ENCODE measurements around the gene GPX5.

The GPX5 gene

DNA sequence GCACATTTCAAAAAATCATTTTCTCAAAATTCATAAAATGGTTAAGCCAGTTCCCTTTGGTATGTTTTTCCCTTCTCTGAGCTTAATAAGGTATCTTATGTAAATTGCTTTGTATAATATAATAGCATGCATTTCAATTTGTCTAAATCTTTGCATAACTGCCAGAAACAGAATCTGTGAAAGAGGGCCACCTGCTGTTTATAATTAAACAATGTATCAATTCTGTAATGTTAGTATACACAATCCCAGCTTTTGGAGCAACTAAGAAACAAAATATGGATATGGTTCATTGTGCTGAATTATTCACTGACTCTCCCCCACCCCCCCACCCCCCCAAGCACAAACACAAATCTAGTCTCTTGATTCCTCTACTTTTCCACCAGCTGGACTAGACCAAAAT, 54.8 kb downstream of the GPX5 start:
- Histone ChIP-seq H3K4me1 (ENCODE audit: control insufficient read depth, insufficient read depth, low read length) (no peaks in the 10 kb centered on the region), H3K9ac (ENCODE audit: low read length) (no peak overlapping the region), H3K27ac (ENCODE audit: low read depth, low read length) (no peak overlapping the region), H3K36me3 (ENCODE audit: control insufficient read depth, insufficient read depth, low read length) (no peaks in the 10 kb centered on the region), H3K4me3 (ENCODE audit: low read length) (no peak overlapping the region), H3K27me3 (ENCODE audit: control insufficient read depth, insufficient read depth, low read length) (no peaks in the 10 kb centered on the region)

DNA sequence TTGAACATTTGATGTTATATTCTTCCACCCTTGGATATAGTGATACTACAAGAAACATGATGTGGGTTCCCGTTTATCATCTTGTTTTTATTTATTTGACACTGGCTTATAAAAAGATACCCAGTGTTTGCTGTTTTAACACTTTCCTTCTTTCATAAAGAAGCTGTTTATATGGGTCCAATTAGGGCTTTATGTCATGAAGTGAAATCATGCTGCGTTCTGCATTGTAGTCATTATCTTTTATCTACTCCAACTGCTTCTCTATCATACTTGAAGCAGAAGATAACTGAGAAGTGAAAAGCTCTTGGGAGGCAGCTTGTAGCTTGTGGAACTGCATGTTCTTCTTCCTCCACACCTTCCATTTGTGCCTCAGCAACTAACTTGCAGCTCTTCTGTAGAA, 57.8 kb downstream of the GPX5 start:
- Histone ChIP-seq H3K4me1 (ENCODE audit: control insufficient read depth, insufficient read depth, low read length) (no peaks in the 10 kb centered on the region), H3K9ac (ENCODE audit: low read length) (no peak overlapping the region), H3K27me3 (ENCODE audit: control insufficient read depth, insufficient read depth, low read length) (peaks cover 6% of the 10 kb centered on the region), H3K36me3 (ENCODE audit: control insufficient read depth, insufficient read depth, low read length) (no peaks in the 10 kb centered on the region), H3K4me3 (ENCODE audit: low read length) (no peak overlapping the region), H3K27ac (ENCODE audit: low read depth, low read length) (no peak overlapping the region)
